HepG2 (cell line): ENCODE measurements around the gene TMEM44. TPM values are rescaled to one million over a fixed set of nuclear protein-coding genes. Genes with fewer than 3 reads are reported as not detected.

Experiments
- BATF2 ChIP-seq: sonication (generic); formaldehyde crosslinking; IDR thresholded peaks from 2 replicates; pipeline ENCODE4 v1.8.0; 2022; ENCODE audit warnings: mild to moderate bottlenecking, missing genetic modification reagents, moderate library complexity
- CTCF ChIP-seq: sonication (generic); formaldehyde crosslinking; IDR thresholded peaks from 2 replicates; pipeline ENCODE4 v1.5.0; 2020; ENCODE audit warnings: mild to moderate bottlenecking, missing genetic modification reagents, moderate library complexity
- HNF4A ChIP-seq: sonication (generic); formaldehyde crosslinking; IDR thresholded peaks from 2 replicates; pipeline ENCODE4 v1.4.0; 2020; ENCODE audit warnings: missing genetic modification reagents
- MED1 ChIP-seq: sonication (generic); formaldehyde crosslinking; IDR thresholded peaks from 2 replicates; pipeline ENCODE4 v1.4.0; 2020; ENCODE audit warnings: missing genetic modification reagents
- POGZ ChIP-seq: sonication (generic); formaldehyde crosslinking; IDR thresholded peaks from 2 replicates; pipeline ENCODE4 v1.4.0; 2020; ENCODE audit warnings: mild to moderate bottlenecking, missing genetic modification reagents
- SALL2 ChIP-seq: sonication (generic); formaldehyde crosslinking; IDR thresholded peaks from 2 replicates; pipeline ENCODE4 v1.8.1; 2023; ENCODE audit warnings: mild to moderate bottlenecking, missing genetic modification reagents, inconsistent platforms
- STAT6 ChIP-seq: sonication (generic); formaldehyde crosslinking; IDR thresholded peaks from 2 replicates; pipeline ENCODE4 v1.4.0; 2020; ENCODE audit warnings: missing genetic modification reagents, mild to moderate bottlenecking, borderline replicate concordance
- ZBTB20 ChIP-seq: sonication (generic); formaldehyde crosslinking; IDR thresholded peaks from 2 replicates; pipeline ENCODE4 v1.8.1; 2023; ENCODE audit warnings: missing genetic modification reagents, low read depth, mild to moderate bottlenecking, borderline replicate concordance
- ZNF121 ChIP-seq: sonication (generic); formaldehyde crosslinking; IDR thresholded peaks from 2 replicates; pipeline ENCODE4 v1.5.0; 2020; ENCODE audit warnings: mild to moderate bottlenecking, missing genetic modification reagents
- ZNF280B ChIP-seq: sonication (generic); formaldehyde crosslinking; IDR thresholded peaks from 2 replicates; pipeline ENCODE4 v1.5.0; 2020; ENCODE audit warnings: missing genetic modification reagents, mild to moderate bottlenecking, borderline replicate concordance
- ZNF318 ChIP-seq: sonication (generic); formaldehyde crosslinking; IDR thresholded peaks from 2 replicates; pipeline ENCODE4 v1.4.0; 2020; ENCODE audit warnings: mild to moderate bottlenecking, missing genetic modification reagents
- ZNF678 ChIP-seq: sonication (generic); formaldehyde crosslinking; IDR thresholded peaks from 2 replicates; pipeline ENCODE4 v1.4.0; 2020; ENCODE audit warnings: mild to moderate bottlenecking, missing genetic modification reagents
- ZNF781 ChIP-seq: sonication (generic); formaldehyde crosslinking; IDR thresholded peaks from 2 replicates; pipeline ENCODE4 v1.5.1; 2020; ENCODE audit warnings: borderline replicate concordance, mild to moderate bottlenecking, missing genetic modification reagents; ENCODE audit errors: not compliant biosample characterization
- polyA plus RNA-seq, 8 experiments: library from polyadenylated mRNA; depleted of rRNA in 3 of 8; stranded (reverse) in 7 of 8; unstranded in 1 of 8; fragments of >200 nt; fragmentation: Illumina TruSeq in 4 of 8; extraction: Trizol in 4 of 8; gene quantifications; 2 replicates each; pipeline versions ENCODE4 v1.2.1 to v1.2.3, GENCODE V29; 2011 to 2016; ENCODE audit warnings: low read depth in 4 of 8, missing spikeins in 1 of 8, mixed read lengths in 1 of 8; ENCODE audit not compliant: insufficient read depth in 1 of 8
- total RNA-seq, 5 experiments: library from RNA; depleted of rRNA; stranded (reverse); fragments of >200 nt; fragmentation: Illumina TruSeq; extraction: Trizol; gene quantifications; 2 replicates each; pipeline ENCODE4 v1.2.3, GENCODE V29; 2016; ENCODE audit warnings: low read depth in 1 of 5

The TMEM44 gene
- total and polyA plus RNA-seq, 2 of the 13 experiments (the other 11 are each of a cell fraction or from before 2014, with no cell fraction given): 7.3 to 13.8 TPM

GRCh38 chr3:194682694-194683310, 49.6 kb upstream of the TMEM44 start (continued):
- TF ChIP-seq ZNF318 (CRISPR knock-in tag) (no peak; the same call in 1 of the 2 replicates), HNF4A (0 out of 2 replicates have a peak, but pooled peaks have one; percentile 12), ZNF121 (no peak), BATF2 (CRISPR knock-in tag) (no peak), ZNF781 (CRISPR knock-in tag) (no peak), STAT6 (no peak), MED1 (CRISPR knock-in tag) (peak; percentile 54), SALL2 (CRISPR knock-in tag) (peak; percentile 62; the same call in 1 of the 2 replicates), POGZ (CRISPR knock-in tag) (0 out of 2 replicates have a peak, but pooled peaks have one; percentile 34), ZBTB20 (CRISPR knock-in tag) (no peak), ZNF678 (CRISPR knock-in tag) (0 out of 2 replicates have a peak, but pooled peaks have one; percentile 39), CTCF (CRISPR knock-in tag) (peak; percentile 96), ZNF280B (CRISPR knock-in tag) (peak; percentile 49; the same call in 1 of the 2 replicates)
